HG03575 (cell line): ENCODE data around the gene UNC119B.
"Not testable (repeated sequence)": the region's sequence is repeated elsewhere in the genome, so short reads cannot be mapped to it uniquely, and the experiment has no call there.

Experiments used
- ATAC-seq: cut with Tn5 transposase; IDR thresholded peaks from one replicate; pipeline ENCODE4 v1.9.1; 2021; ENCODE audit not compliant: unreplicated experiment, insufficient number of reproducible peaks, low FRiP score; ENCODE audit errors: extremely low read depth

Gene UNC119B

GRCh38 chr12:120710031-120710804 lies at the start of gene UNC119B:
UNC119B (plus strand) TSS chr12:120710458; CDS start chr12:120710475, 17 bp downstream.
- ATAC-seq, result no peak

GRCh38 chr12:120661432-120661831 lies 48.8 kb upstream of the UNC119B start:
- ATAC-seq, result no peak

GRCh38 chr12:120662879-120663278 lies 47.4 kb upstream of the UNC119B start:
- ATAC-seq, result no peak

GRCh38 chr12:120663741-120664140 lies 46.5 kb upstream of the UNC119B start:
- no peak for ATAC-seq

GRCh38 chr12:120666571-120667390 lies 43.5 kb upstream of the UNC119B start:
- no peak for ATAC-seq

- ATAC-seq, result no peak
These were observed 42.0 kb upstream of the UNC119B start for GRCh38 chr12:120668091-120668867.

- ATAC-seq, result no peak
These were observed 41.1 kb upstream of the UNC119B start for GRCh38 chr12:120668868-120669840.

- not testable (repeated sequence) for ATAC-seq
These were observed 40.0 kb upstream of the UNC119B start for GRCh38 chr12:120670237-120670636.

- ATAC-seq, result no peak
These were observed 39.6 kb upstream of the UNC119B start for GRCh38 chr12:120670667-120671066.

- ATAC-seq, result no peak
These were observed 36.1 kb upstream of the UNC119B start for GRCh38 chr12:120674097-120674636.

- no peak for ATAC-seq
These were observed 32.3 kb upstream of the UNC119B start for GRCh38 chr12:120677765-120678473.

- ATAC-seq, result no peak
These were observed 31.7 kb upstream of the UNC119B start for GRCh38 chr12:120678572-120678971.

- no peak for ATAC-seq
These were observed 30.0 kb upstream of the UNC119B start for GRCh38 chr12:120680165-120680738.

- no peak for ATAC-seq
These were observed 25.7 kb upstream of the UNC119B start for GRCh38 chr12:120684523-120684932.

- ATAC-seq, result no peak
These were observed 24.7 kb upstream of the UNC119B start for GRCh38 chr12:120685522-120685921.

- peak; percentile 25 for ATAC-seq
These were observed 24.0 kb upstream of the UNC119B start for GRCh38 chr12:120686151-120686689.
